ENCODE data around the gene WDR62.

The WDR62 gene

GRCh38 chr19:36103842-36104552 lies 49.3 kb downstream of the WDR62 start:
- no peaks in the 10 kb centered on the region for H3K9me3 Mint-ChIP-seq
- no peaks in the 10 kb centered on the region for H3K27me3 Mint-ChIP-seq
- H3K27ac Mint-ChIP-seq: no peak overlapping the region

GRCh38 chr19:36106441-36106840 lies 51.7 kb downstream of the WDR62 start:
- Mint-ChIP-seq H3K36me3 (ENCODE audit: low read depth) (peaks cover 75% of the 10 kb centered on the region), H3K4me1 (ENCODE audit: low read depth) (no peaks in the 10 kb centered on the region), H3K27me3 (no peaks in the 10 kb centered on the region), H3K27ac (no peak overlapping the region), H3K4me3 (no peak overlapping the region), H3K9me3 (no peaks in the 10 kb centered on the region)
- DNase-seq: no peak

More at GRCh38 chr19:36103842-36104552, 49.3 kb downstream of the WDR62 start:
- Mint-ChIP-seq H3K36me3 (ENCODE audit: low read depth) (peaks cover 80% of the 10 kb centered on the region), H3K4me3 (no peak overlapping the region), H3K4me1 (ENCODE audit: low read depth) (no peaks in the 10 kb centered on the region)
- no peak for DNase-seq

GRCh38 chr19:36106991-36107390 lies 52.3 kb downstream of the WDR62 start:
- no peaks in the 10 kb centered on the region for H3K4me1 Mint-ChIP-seq (ENCODE audit: low read depth)
- H3K27ac Mint-ChIP-seq: peak overlapping the region; percentile 19
- H3K36me3 Mint-ChIP-seq (ENCODE audit: low read depth): peaks cover 75% of the 10 kb centered on the region
- DNase-seq: no peak
- H3K9me3 Mint-ChIP-seq: no peaks in the 10 kb centered on the region
- H3K27me3 Mint-ChIP-seq: no peaks in the 10 kb centered on the region
- H3K4me3 Mint-ChIP-seq: no peak overlapping the region

- H3K27ac Mint-ChIP-seq: no peak overlapping the region
- H3K36me3 Mint-ChIP-seq (ENCODE audit: low read depth): peaks cover 75% of the 10 kb centered on the region
- H3K4me1 Mint-ChIP-seq (ENCODE audit: low read depth): peaks cover 8% of the 10 kb centered on the region
Observed at GRCh38 chr19:36108684-36109083, 54.0 kb downstream of the WDR62 start.

GRCh38 chr19:36110487-36111199 lies 55.9 kb downstream of the WDR62 start, which contains the start of gene OVOL3:
OVOL3 (plus strand) TSS chr19:36111143; CDS start chr19:36111203, 60 bp downstream.
- DNase-seq: no peak
- Mint-ChIP-seq H3K36me3 (ENCODE audit: low read depth) (peaks cover 75% of the 10 kb centered on the region), H3K4me1 (ENCODE audit: low read depth) (peaks cover 17% of the 10 kb centered on the region), H3K27ac (no peak within 1 kb of the TSS), H3K4me3 (peak within 1 kb of the TSS; percentile 39), H3K9me3 (no peaks in the 10 kb centered on the region), H3K27me3 (no peaks in the 10 kb centered on the region)

More at GRCh38 chr19:36108684-36109083, 54.0 kb downstream of the WDR62 start:
- Mint-ChIP-seq H3K4me3 (no peak overlapping the region), H3K9me3 (no peaks in the 10 kb centered on the region), H3K27me3 (no peaks in the 10 kb centered on the region)
- DNase-seq: no peak

GRCh38 chr19:36111200-36111539 lies 56.5 kb downstream of the WDR62 start:
- no peaks in the 10 kb centered on the region for H3K27me3 Mint-ChIP-seq
- no peak for DNase-seq
- peaks cover 21% of the 10 kb centered on the region for H3K4me1 Mint-ChIP-seq (ENCODE audit: low read depth)
- no peak overlapping the region for H3K27ac Mint-ChIP-seq
- H3K36me3 Mint-ChIP-seq (ENCODE audit: low read depth): peaks cover 76% of the 10 kb centered on the region
- no peaks in the 10 kb centered on the region for H3K9me3 Mint-ChIP-seq
- no peak overlapping the region for H3K4me3 Mint-ChIP-seq

- Mint-ChIP-seq H3K9me3 (no peaks in the 10 kb centered on the region), H3K36me3 (ENCODE audit: low read depth) (peaks cover 74% of the 10 kb centered on the region), H3K4me3 (peak overlapping the region; percentile 98), H3K4me1 (ENCODE audit: low read depth) (peaks cover 34% of the 10 kb centered on the region), H3K27ac (peak overlapping the region; percentile 69), H3K27me3 (no peaks in the 10 kb centered on the region)
- DNase-seq: no peak
Observed at GRCh38 chr19:36112678-36113077, 58.0 kb downstream of the WDR62 start.

DNA sequence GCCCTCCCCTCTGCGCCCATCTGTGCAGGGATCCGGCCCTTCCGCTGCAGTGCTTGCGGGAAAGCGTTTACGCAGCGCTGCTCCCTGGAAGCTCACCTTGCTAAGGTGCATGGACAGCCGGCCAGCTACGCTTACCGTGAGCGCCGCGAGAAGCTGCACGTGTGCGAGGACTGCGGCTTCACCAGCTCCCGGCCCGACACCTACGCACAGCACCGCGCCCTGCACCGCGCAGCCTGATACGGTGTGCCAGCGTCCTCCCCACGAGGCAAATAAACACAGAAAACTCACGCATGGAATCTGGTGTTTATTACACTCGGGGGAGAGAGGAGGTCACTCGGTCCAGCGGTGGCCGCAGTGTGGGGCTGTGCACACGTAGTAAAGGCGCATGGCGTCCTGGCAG lies 58.7 kb downstream of the WDR62 start:
- Mint-ChIP-seq H3K9me3 (no peaks in the 10 kb centered on the region), H3K36me3 (ENCODE audit: low read depth) (peaks cover 79% of the 10 kb centered on the region), H3K27me3 (no peaks in the 10 kb centered on the region), H3K27ac (peak overlapping the region; percentile 97), H3K4me3 (peak overlapping the region; percentile 98), H3K4me1 (ENCODE audit: low read depth) (peaks cover 40% of the 10 kb centered on the region)
- DNase-seq: no peak

GRCh38 chr19:36113894-36114720 lies 59.4 kb downstream of the WDR62 start:
- peaks cover 40% of the 10 kb centered on the region for H3K4me1 Mint-ChIP-seq (ENCODE audit: low read depth)
- peak; percentile 40 for DNase-seq
- H3K9me3 Mint-ChIP-seq: no peaks in the 10 kb centered on the region
- H3K27ac Mint-ChIP-seq: peak overlapping the region; percentile 97
- peak overlapping the region; percentile 98 for H3K4me3 Mint-ChIP-seq
- no peaks in the 10 kb centered on the region for H3K27me3 Mint-ChIP-seq
- peaks cover 82% of the 10 kb centered on the region for H3K36me3 Mint-ChIP-seq (ENCODE audit: low read depth)

- Mint-ChIP-seq H3K9me3 (no peaks in the 10 kb centered on the region), H3K27me3 (no peaks in the 10 kb centered on the region), H3K27ac (peak within 1 kb of the TSS; percentile 97), H3K4me1 (ENCODE audit: low read depth) (peaks cover 41% of the 10 kb centered on the region), H3K36me3 (ENCODE audit: low read depth) (peaks cover 86% of the 10 kb centered on the region), H3K4me3 (peak within 1 kb of the TSS; percentile 98)
- DNase-seq: peak; percentile 97
Observed at GRCh38 chr19:36114721-36115452, 60.2 kb downstream of the WDR62 start, which contains the start of gene POLR2I. POLR2I (minus strand) TSS chr19:36114875; CDS start chr19:36114856, 19 bp downstream.

GRCh38 chr19:36115453-36116343 lies 61.0 kb downstream of the WDR62 start, which contains the start of gene TBCB:
TBCB (plus strand) TSS chr19:36115468; CDS start chr19:36115561, 93 bp downstream.
- Mint-ChIP-seq H3K27ac (peak within 1 kb of the TSS; percentile 97), H3K36me3 (ENCODE audit: low read depth) (peaks cover 89% of the 10 kb centered on the region), H3K9me3 (no peaks in the 10 kb centered on the region), H3K27me3 (no peaks in the 10 kb centered on the region), H3K4me3 (peak within 1 kb of the TSS; percentile 98), H3K4me1 (ENCODE audit: low read depth) (peaks cover 46% of the 10 kb centered on the region)
- DNase-seq: peak; percentile 94

DNA sequence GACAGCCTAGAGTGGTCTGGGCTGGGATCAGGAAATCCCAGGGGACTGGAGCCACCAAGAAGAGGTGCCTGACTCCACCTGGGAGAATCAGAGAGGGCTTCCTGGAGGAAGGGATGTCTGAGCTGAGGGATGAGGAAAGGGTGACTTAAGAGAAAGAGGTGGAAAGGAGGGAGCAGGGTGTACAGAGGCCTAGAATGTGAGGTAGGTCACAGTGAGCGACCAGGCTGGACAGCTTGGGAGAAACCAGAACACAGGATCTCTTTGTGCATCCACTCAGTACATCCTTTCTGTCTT lies 61.6 kb downstream of the WDR62 start:
- Mint-ChIP-seq H3K36me3 (ENCODE audit: low read depth) (peaks cover 90% of the 10 kb centered on the region), H3K27me3 (no peaks in the 10 kb centered on the region), H3K4me1 (ENCODE audit: low read depth) (peaks cover 46% of the 10 kb centered on the region), H3K27ac (peak overlapping the region; percentile 97), H3K4me3 (peak overlapping the region; percentile 98), H3K9me3 (no peaks in the 10 kb centered on the region)
- DNase-seq: no peak

All from activated T-cell treated with anti-CD3 and anti-CD28 coated beads, Interleukin-2, amount 50 U/mL, for 24 hours (primary cell).